Measurements from ENCODE around the gene COL13A1.

The COL13A1 gene

GRCh38 chr10:69878038-69878437, 76.3 kb downstream of the COL13A1 start:
- H3K27ac ChIP-seq (ENCODE audit: low read depth, low read length): no peak overlapping the region
- H3K4me1 ChIP-seq (ENCODE audit: control insufficient read depth, insufficient read depth, low read length, unreplicated experiment): peaks cover 9% of the 10 kb centered on the region
- H3K27me3 ChIP-seq (ENCODE audit: insufficient read depth, low read length): no peaks in the 10 kb centered on the region
- no peak overlapping the region for H2AFZ ChIP-seq (ENCODE audit: low read length, unreplicated experiment)
- H3K4me3 ChIP-seq (ENCODE audit: low read depth, low read length): no peak overlapping the region
- H3K79me2 ChIP-seq (ENCODE audit: control insufficient read depth, insufficient read depth, low read length, unreplicated experiment): no peaks in the 10 kb centered on the region
- no peaks in the 10 kb centered on the region for H3K36me3 ChIP-seq (ENCODE audit: insufficient read depth, low read length)

GRCh38 chr10:69878951-69879350, 77.2 kb downstream of the COL13A1 start:
- no peaks in the 10 kb centered on the region for H3K27me3 ChIP-seq (ENCODE audit: insufficient read depth, low read length)
- H3K36me3 ChIP-seq (ENCODE audit: insufficient read depth, low read length): no peaks in the 10 kb centered on the region
- no peak overlapping the region for H3K4me3 ChIP-seq (ENCODE audit: low read depth, low read length)
- no peak overlapping the region for H2AFZ ChIP-seq (ENCODE audit: low read length, unreplicated experiment)
- H3K79me2 ChIP-seq (ENCODE audit: control insufficient read depth, insufficient read depth, low read length, unreplicated experiment): no peaks in the 10 kb centered on the region
- H3K27ac ChIP-seq (ENCODE audit: low read depth, low read length): no peak overlapping the region
- H3K4me1 ChIP-seq (ENCODE audit: control insufficient read depth, insufficient read depth, low read length, unreplicated experiment): peaks cover 9% of the 10 kb centered on the region

- Histone ChIP-seq H2AFZ (ENCODE audit: low read length, unreplicated experiment) (no peak overlapping the region), H3K27ac (ENCODE audit: low read depth, low read length) (no peak overlapping the region), H3K4me3 (ENCODE audit: low read depth, low read length) (no peak overlapping the region), H3K36me3 (ENCODE audit: insufficient read depth, low read length) (no peaks in the 10 kb centered on the region), H3K27me3 (ENCODE audit: insufficient read depth, low read length) (no peaks in the 10 kb centered on the region), H3K4me1 (ENCODE audit: control insufficient read depth, insufficient read depth, low read length, unreplicated experiment) (peaks cover 3% of the 10 kb centered on the region), H3K79me2 (ENCODE audit: control insufficient read depth, insufficient read depth, low read length, unreplicated experiment) (no peaks in the 10 kb centered on the region)
Measured at GRCh38 chr10:69879634-69880257, 78.0 kb downstream of the COL13A1 start.

- Histone ChIP-seq H3K27ac (ENCODE audit: low read depth, low read length) (no peak overlapping the region), H3K79me2 (ENCODE audit: control insufficient read depth, insufficient read depth, low read length, unreplicated experiment) (no peaks in the 10 kb centered on the region), H3K36me3 (ENCODE audit: insufficient read depth, low read length) (no peaks in the 10 kb centered on the region), H3K4me3 (ENCODE audit: low read depth, low read length) (no peak overlapping the region), H2AFZ (ENCODE audit: low read length, unreplicated experiment) (no peak overlapping the region), H3K4me1 (ENCODE audit: control insufficient read depth, insufficient read depth, low read length, unreplicated experiment) (no peaks in the 10 kb centered on the region), H3K27me3 (ENCODE audit: insufficient read depth, low read length) (no peaks in the 10 kb centered on the region)
Measured at GRCh38 chr10:69880301-69881081, 78.8 kb downstream of the COL13A1 start.

GRCh38 chr10:69881202-69881601, 79.5 kb downstream of the COL13A1 start:
- H3K4me3 ChIP-seq (ENCODE audit: low read depth, low read length): no peak overlapping the region
- H3K27me3 ChIP-seq (ENCODE audit: insufficient read depth, low read length): no peaks in the 10 kb centered on the region
- H3K4me1 ChIP-seq (ENCODE audit: control insufficient read depth, insufficient read depth, low read length, unreplicated experiment): no peaks in the 10 kb centered on the region
- no peak overlapping the region for H3K27ac ChIP-seq (ENCODE audit: low read depth, low read length)
- H2AFZ ChIP-seq (ENCODE audit: low read length, unreplicated experiment): no peak overlapping the region
- H3K79me2 ChIP-seq (ENCODE audit: control insufficient read depth, insufficient read depth, low read length, unreplicated experiment): no peaks in the 10 kb centered on the region
- H3K36me3 ChIP-seq (ENCODE audit: insufficient read depth, low read length): no peaks in the 10 kb centered on the region

GRCh38 chr10:69883310-69884023, 81.8 kb downstream of the COL13A1 start:
- no peak overlapping the region for H3K4me3 ChIP-seq (ENCODE audit: low read depth, low read length)

GRCh38 chr10:69884024-69884367, 82.3 kb downstream of the COL13A1 start:
- no peak overlapping the region for H3K4me3 ChIP-seq (ENCODE audit: low read depth, low read length)
- no peaks in the 10 kb centered on the region for H3K27me3 ChIP-seq (ENCODE audit: insufficient read depth, low read length)
- no peaks in the 10 kb centered on the region for H3K36me3 ChIP-seq (ENCODE audit: insufficient read depth, low read length)
- H2AFZ ChIP-seq (ENCODE audit: low read length, unreplicated experiment): no peak overlapping the region
- H3K4me1 ChIP-seq (ENCODE audit: control insufficient read depth, insufficient read depth, low read length, unreplicated experiment): no peaks in the 10 kb centered on the region
- no peaks in the 10 kb centered on the region for H3K79me2 ChIP-seq (ENCODE audit: control insufficient read depth, insufficient read depth, low read length, unreplicated experiment)
- H3K27ac ChIP-seq (ENCODE audit: low read depth, low read length): no peak overlapping the region

More at GRCh38 chr10:69883310-69884023, 81.8 kb downstream of the COL13A1 start:
- Histone ChIP-seq H3K79me2 (ENCODE audit: control insufficient read depth, insufficient read depth, low read length, unreplicated experiment) (no peaks in the 10 kb centered on the region), H3K36me3 (ENCODE audit: insufficient read depth, low read length) (no peaks in the 10 kb centered on the region), H2AFZ (ENCODE audit: low read length, unreplicated experiment) (no peak overlapping the region), H3K4me1 (ENCODE audit: control insufficient read depth, insufficient read depth, low read length, unreplicated experiment) (no peaks in the 10 kb centered on the region), H3K27me3 (ENCODE audit: insufficient read depth, low read length) (no peaks in the 10 kb centered on the region), H3K27ac (ENCODE audit: low read depth, low read length) (no peak overlapping the region)

- Histone ChIP-seq H2AFZ (ENCODE audit: low read length, unreplicated experiment) (no peak overlapping the region), H3K4me1 (ENCODE audit: control insufficient read depth, insufficient read depth, low read length, unreplicated experiment) (no peaks in the 10 kb centered on the region), H3K27me3 (ENCODE audit: insufficient read depth, low read length) (no peaks in the 10 kb centered on the region), H3K4me3 (ENCODE audit: low read depth, low read length) (no peak overlapping the region), H3K79me2 (ENCODE audit: control insufficient read depth, insufficient read depth, low read length, unreplicated experiment) (no peaks in the 10 kb centered on the region), H3K36me3 (ENCODE audit: insufficient read depth, low read length) (no peaks in the 10 kb centered on the region), H3K27ac (ENCODE audit: low read depth, low read length) (no peak overlapping the region)
Measured at GRCh38 chr10:69884686-69885085, 83.0 kb downstream of the COL13A1 start.

GRCh38 chr10:69885379-69886013, 83.8 kb downstream of the COL13A1 start:
- Histone ChIP-seq H3K79me2 (ENCODE audit: control insufficient read depth, insufficient read depth, low read length, unreplicated experiment) (no peaks in the 10 kb centered on the region), H2AFZ (ENCODE audit: low read length, unreplicated experiment) (no peak overlapping the region), H3K4me3 (ENCODE audit: low read depth, low read length) (no peak overlapping the region), H3K27ac (ENCODE audit: low read depth, low read length) (no peak overlapping the region), H3K4me1 (ENCODE audit: control insufficient read depth, insufficient read depth, low read length, unreplicated experiment) (no peaks in the 10 kb centered on the region), H3K27me3 (ENCODE audit: insufficient read depth, low read length) (no peaks in the 10 kb centered on the region), H3K36me3 (ENCODE audit: insufficient read depth, low read length) (no peaks in the 10 kb centered on the region)

- Histone ChIP-seq H3K27me3 (ENCODE audit: insufficient read depth, low read length) (no peaks in the 10 kb centered on the region), H3K79me2 (ENCODE audit: control insufficient read depth, insufficient read depth, low read length, unreplicated experiment) (no peaks in the 10 kb centered on the region), H3K27ac (ENCODE audit: low read depth, low read length) (no peak overlapping the region), H3K4me1 (ENCODE audit: control insufficient read depth, insufficient read depth, low read length, unreplicated experiment) (no peaks in the 10 kb centered on the region), H3K36me3 (ENCODE audit: insufficient read depth, low read length) (no peaks in the 10 kb centered on the region), H3K4me3 (ENCODE audit: low read depth, low read length) (no peak overlapping the region), H2AFZ (ENCODE audit: low read length, unreplicated experiment) (no peak overlapping the region)
Measured at GRCh38 chr10:69888882-69889584, 87.3 kb downstream of the COL13A1 start.
